Neural progenitor cell (in vitro differentiated cells): ENCODE data around the gene FGD4.

Experiments used
- CTCF ChIP-seq: fragments of 200-600 bp; sonication (generic); IDR thresholded peaks from 2 replicates; pipeline ENCODE4 v1.5.1; 2017; ENCODE audit warnings: antibody characterized with exemption, mild to moderate bottlenecking
- EZH2 ChIP-seq: fragments of 200-600 bp; sonication (generic); IDR thresholded peaks from 2 replicates; pipeline ENCODE4 v1.6.1; 2017; ENCODE audit warnings: antibody characterized with exemption, mild to moderate bottlenecking, moderate library complexity
- EZH2phosphoT487 ChIP-seq: fragments of 200-600 bp; sonication (generic); IDR thresholded peaks from 2 replicates; pipeline ENCODE4 v1.6.1; 2017; ENCODE audit warnings: antibody characterized with exemption

GRCh38 chr12:32455607-32456071 lies 56.3 kb downstream of the FGD4 start:
- TF ChIP-seq CTCF (peak; percentile 88), EZH2phosphoT487 (no peak), EZH2 (no peak)
